HFF-Myc (cell line): ENCODE measurements around the gene KRT36.

ENCODE experiments used
- DNase-seq: peaks from one replicate; pipeline ENCODE4 v3.0.0-alpha.2; 2011; ENCODE audit warnings: low read depth; ENCODE audit errors: extremely low read depth
- H3K4me3 ChIP-seq: replicated peaks from 2 replicates; pipeline ENCODE4 v1.5.1; 2011; ENCODE audit warnings: low read depth, mild to moderate bottlenecking, control low read depth, low read length
- TF ChIP-seq, protein P1 (sequence below): IDR thresholded peaks from 2 replicates; pipeline ENCODE4 v1.5.1; 2012; ENCODE audit warnings: mild to moderate bottlenecking, low read depth, low read length, control low read depth; ENCODE audit errors: missing control alignments

The KRT36 gene

DNA sequence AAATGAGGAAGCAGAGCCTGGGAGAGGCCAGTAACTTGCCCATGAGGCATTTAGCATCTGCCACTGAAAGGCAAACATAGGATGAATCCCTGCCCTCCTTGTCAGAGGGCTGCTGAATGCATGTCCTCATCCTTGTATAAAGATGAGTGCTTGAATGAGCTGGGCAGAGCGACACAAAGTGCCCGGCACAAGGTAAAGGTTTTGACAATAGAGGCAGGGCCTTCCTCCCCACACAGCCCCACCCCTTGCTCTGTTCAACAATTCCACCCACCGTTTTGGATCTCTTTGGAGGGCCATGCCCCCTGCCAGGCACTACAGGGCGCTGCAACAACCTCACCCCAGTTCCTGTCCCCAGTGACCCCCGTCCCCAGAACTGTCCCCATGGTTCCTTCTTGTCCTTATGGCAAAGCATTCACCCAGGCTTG is 39.8 kb upstream of the KRT36 start:
- no peak overlapping the region for H3K4me3 ChIP-seq
- DNase-seq, result no peak
- TF ChIP-seq, protein P1, sequence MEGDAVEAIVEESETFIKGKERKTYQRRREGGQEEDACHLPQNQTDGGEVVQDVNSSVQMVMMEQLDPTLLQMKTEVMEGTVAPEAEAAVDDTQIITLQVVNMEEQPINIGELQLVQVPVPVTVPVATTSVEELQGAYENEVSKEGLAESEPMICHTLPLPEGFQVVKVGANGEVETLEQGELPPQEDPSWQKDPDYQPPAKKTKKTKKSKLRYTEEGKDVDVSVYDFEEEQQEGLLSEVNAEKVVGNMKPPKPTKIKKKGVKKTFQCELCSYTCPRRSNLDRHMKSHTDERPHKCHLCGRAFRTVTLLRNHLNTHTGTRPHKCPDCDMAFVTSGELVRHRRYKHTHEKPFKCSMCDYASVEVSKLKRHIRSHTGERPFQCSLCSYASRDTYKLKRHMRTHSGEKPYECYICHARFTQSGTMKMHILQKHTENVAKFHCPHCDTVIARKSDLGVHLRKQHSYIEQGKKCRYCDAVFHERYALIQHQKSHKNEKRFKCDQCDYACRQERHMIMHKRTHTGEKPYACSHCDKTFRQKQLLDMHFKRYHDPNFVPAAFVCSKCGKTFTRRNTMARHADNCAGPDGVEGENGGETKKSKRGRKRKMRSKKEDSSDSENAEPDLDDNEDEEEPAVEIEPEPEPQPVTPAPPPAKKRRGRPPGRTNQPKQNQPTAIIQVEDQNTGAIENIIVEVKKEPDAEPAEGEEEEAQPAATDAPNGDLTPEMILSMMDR, result no peak

DNA sequence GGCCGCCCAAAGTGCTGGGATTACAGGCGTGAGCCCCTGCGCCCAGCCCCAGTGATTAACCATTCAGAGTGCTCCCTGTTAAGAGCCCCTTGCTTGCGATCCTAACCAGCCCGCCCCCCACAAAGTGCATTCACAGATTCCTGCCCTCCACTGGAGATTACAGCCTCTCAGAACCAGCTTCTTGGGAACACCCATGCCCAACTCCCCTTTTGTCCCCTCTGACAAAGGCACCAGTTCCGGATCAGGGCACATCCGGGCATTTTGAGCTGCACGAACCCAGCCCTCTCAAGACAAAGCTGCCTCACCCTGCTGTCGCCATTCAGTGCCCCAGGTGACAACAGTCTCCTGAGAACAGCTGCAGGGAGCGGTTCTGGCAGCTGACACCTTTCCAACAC is 39.2 kb upstream of the KRT36 start:
- no peak overlapping the region for H3K4me3 ChIP-seq
- DNase-seq, result no peak
- TF ChIP-seq, protein P1, result no peak

DNA sequence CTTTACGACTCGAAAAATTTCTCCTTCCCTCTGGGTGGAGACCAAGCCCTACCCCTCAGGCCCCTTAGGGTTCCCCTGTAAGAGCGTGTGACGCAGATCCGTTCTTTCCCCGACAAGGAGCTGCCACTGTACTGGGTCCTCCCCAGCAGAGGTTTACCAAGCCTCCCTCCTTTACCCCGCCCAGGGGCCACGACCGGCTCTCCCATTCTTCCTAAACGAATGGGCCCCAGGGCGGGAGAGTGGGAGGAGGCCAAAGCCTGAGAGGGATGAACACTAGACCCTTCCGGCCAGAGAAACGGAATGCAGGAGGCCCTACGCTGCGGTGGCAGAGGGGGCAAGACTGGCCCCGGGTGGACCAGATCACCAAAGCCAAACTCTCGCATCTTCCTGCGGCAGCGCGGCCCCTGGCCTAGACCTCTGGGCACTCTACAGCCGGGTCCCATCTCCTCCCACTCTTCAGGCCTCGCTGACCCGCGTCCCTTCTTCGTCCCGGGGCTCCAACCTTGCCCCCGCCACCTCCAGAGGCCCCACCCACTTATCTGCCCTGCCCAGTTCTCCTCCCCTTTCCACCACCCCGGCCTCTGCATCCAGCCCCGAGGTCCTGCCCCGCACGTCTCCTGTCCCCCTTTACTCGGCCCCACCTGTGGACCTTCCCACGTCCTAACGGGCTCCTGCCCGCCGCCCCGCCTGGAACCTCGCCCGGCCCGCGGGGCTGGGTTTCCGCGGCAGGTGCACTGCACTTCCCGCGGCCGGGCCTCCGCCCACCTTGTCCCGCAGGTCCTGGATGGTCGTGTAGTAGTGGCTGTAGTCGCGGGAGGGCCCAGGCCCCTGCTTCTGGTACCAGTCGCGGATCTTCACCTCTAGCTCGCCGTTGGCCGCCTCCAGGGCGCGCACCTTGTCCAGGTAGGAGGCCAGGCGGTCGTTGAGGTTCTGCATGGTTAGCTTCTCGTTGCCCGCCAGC is 37.6 kb upstream of the KRT36 start:
- peak overlapping the region; percentile 35 for H3K4me3 ChIP-seq
- DNase-seq, result no peak
- TF ChIP-seq, protein P1, result no peak

DNA sequence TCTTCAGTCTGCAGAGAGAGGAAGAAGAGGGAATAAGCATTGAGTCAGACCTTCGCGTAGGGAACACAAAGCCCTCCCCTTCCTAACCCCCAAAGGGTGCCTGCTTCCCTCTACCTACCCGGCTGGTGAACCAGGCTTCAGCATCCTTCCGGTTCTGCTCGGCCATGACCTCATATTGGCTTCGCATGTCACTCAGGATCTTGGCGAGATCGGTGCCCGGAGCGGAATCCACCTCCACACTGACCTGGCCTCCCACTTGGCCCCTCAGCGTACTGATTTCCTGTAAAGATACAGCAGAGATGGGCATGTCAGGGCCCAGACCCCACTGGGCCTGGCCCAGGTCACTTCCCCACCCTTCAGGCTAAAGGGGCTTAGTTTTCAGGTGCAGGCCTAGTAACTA is 34.6 kb upstream of the KRT36 start:
- H3K4me3 ChIP-seq, result no peak overlapping the region
- TF ChIP-seq, protein P1, result no peak
- DNase-seq, result no peak

DNA sequence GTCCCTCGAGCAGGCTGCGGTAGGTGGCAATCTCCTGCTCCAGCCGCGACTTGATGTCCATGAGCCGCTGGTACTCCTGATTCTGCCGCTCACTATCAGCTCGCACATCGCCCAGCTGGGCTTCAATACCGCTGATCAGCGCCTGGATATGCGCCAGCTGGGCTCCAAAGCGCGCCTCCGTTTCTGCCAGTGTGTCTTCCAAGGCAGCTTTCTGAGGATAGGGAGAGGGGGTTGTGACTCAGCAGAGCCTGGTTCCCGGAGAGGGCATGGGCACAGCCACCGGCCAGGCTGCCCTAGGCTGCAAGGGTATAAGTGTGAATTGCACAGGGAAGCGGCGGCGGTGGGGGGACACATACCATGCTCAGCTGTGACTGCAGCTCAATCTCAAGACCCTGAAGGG is 34.1 kb upstream of the KRT36 start:
- TF ChIP-seq, protein P1, result no peak
- no peak for DNase-seq
- no peak overlapping the region for H3K4me3 ChIP-seq

DNA sequence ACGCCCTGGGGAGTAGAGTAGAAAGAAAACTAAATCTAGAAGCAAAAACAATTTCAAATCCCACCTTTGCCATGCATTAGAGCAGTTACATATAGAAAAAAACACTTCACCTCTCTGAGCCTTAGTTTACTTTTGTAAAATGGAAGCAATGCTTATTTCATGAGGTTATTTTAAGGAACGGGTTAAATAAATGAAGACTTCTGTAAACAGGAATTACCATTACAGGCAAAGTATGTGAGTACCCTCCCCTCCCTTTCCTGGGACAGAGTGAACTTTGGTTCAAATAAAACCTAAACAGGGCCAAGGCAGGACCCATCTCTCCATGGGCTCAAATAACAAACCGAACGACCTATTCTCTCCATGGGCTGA is 33.5 kb upstream of the KRT36 start:
- no peak overlapping the region for H3K4me3 ChIP-seq
- no peak for DNase-seq
- TF ChIP-seq, protein P1, result no peak
